Measurements from ENCODE around the gene LRPAP1.

The LRPAP1 gene

GRCh38 chr4:3530051-3530450, 2.2 kb downstream of the LRPAP1 start:
- Histone ChIP-seq H3K9me3 (ENCODE audit: control insufficient read depth, low read length) (no peaks in the 10 kb centered on the region), H3K4me1 (ENCODE audit: control insufficient read depth, insufficient read depth, low read length) (peaks cover 31% of the 10 kb centered on the region), H3K4me3 (ENCODE audit: low read length) (no peak overlapping the region), H3K9ac (ENCODE audit: low read length) (no peak overlapping the region), H3K27me3 (replicated peaks; ENCODE audit: control insufficient read depth, insufficient read depth, low read length) (peaks cover 7% of the 10 kb centered on the region), H3K36me3 (ENCODE audit: control insufficient read depth, insufficient read depth, low read length, severe bottlenecking) (peaks cover 2% of the 10 kb centered on the region)
- no peak for DNase-seq (ENCODE audit: low read depth)

DNA sequence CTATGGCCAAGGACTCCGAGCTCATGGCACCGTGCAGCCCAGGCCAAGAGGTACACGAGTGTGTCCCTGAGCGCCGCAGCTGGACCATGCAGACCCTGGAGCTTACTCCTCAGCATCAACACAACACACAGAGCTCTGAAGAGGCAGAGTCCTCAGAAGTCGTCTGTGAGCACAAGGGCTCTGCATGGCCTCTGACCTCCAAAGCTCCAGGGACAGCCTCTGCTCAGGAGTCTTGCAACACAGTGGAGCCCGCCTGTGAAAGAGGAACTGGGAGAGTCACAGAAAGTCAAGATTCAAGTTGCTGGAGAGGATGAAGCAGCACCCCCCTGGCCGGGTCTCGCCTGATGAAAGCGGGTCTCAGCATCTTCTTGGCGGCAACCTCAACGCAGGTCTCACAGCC, 2.9 kb downstream of the LRPAP1 start:
- peaks cover 9% of the 10 kb centered on the region for H3K36me3 ChIP-seq (ENCODE audit: control insufficient read depth, insufficient read depth, low read length, severe bottlenecking)
- no peaks in the 10 kb centered on the region for H3K9me3 ChIP-seq (ENCODE audit: control insufficient read depth, low read length)
- no peak overlapping the region for H3K4me3 ChIP-seq (ENCODE audit: low read length)
- H3K9ac ChIP-seq (ENCODE audit: low read length) = no peak overlapping the region
- peaks cover 31% of the 10 kb centered on the region for H3K4me1 ChIP-seq (ENCODE audit: control insufficient read depth, insufficient read depth, low read length)
- peaks cover 7% of the 10 kb centered on the region for H3K27me3 ChIP-seq (replicated peaks; ENCODE audit: control insufficient read depth, insufficient read depth, low read length)
- peak; percentile 15 for DNase-seq (ENCODE audit: low read depth)

- Histone ChIP-seq H3K27me3 (replicated peaks; ENCODE audit: control insufficient read depth, insufficient read depth, low read length) (no peaks in the 10 kb centered on the region), H3K9me3 (ENCODE audit: control insufficient read depth, low read length) (no peaks in the 10 kb centered on the region), H3K36me3 (ENCODE audit: control insufficient read depth, insufficient read depth, low read length, severe bottlenecking) (peaks cover 18% of the 10 kb centered on the region), H3K4me1 (ENCODE audit: control insufficient read depth, insufficient read depth, low read length) (peaks cover 31% of the 10 kb centered on the region), H3K4me3 (ENCODE audit: low read length) (no peak overlapping the region), H3K9ac (ENCODE audit: low read length) (no peak overlapping the region)
- DNase-seq (ENCODE audit: low read depth) = no peak
Observed at GRCh38 chr4:3527914-3528876, 4.0 kb downstream of the LRPAP1 start.

DNA sequence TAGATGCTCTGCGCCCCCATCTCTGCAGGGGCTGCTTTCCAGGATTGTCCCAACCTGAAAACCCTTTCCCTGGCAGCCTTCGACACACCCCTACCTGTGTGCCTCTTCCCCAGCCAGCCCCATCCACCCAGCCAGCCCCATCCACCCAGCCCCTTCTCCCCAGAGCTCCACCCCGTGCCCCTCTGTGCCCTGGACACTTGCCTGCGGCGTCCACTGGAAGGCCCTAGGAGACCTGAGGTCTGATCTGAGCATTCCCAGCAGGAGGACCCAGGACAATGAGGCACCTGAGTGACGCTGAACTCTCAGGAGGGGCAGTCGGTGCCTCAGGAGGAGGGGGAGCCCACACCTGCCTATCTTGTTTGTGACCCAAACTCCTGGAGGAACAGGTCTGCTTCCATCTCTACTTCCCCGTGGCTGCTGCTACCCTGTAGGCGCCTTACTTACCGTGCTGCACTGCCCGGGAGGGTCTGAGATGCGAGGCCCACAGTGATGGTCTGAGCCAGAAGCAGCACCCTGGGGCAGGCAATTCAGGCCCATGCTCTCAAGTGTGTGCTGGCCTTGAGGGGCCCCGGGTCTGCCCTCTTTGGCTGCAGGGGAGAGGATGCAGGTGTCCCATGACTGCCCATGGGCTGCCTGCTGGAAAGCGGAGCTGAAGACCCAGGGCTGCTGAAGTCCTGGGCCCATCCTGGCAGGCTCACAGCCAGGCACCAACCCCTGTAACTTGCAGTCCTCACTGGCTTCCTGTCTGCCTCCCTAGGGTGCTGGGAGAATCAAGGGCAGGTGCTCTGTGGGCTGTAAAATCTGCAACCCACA, 4.9 kb downstream of the LRPAP1 start:
- Histone ChIP-seq H3K4me3 (ENCODE audit: low read length) (no peak overlapping the region), H3K27me3 (replicated peaks; ENCODE audit: control insufficient read depth, insufficient read depth, low read length) (no peaks in the 10 kb centered on the region), H3K9ac (ENCODE audit: low read length) (no peak overlapping the region), H3K9me3 (ENCODE audit: control insufficient read depth, low read length) (no peaks in the 10 kb centered on the region), H3K4me1 (ENCODE audit: control insufficient read depth, insufficient read depth, low read length) (peaks cover 25% of the 10 kb centered on the region), H3K36me3 (ENCODE audit: control insufficient read depth, insufficient read depth, low read length, severe bottlenecking) (peaks cover 25% of the 10 kb centered on the region)
- DNase-seq (ENCODE audit: low read depth) = no peak

DNA sequence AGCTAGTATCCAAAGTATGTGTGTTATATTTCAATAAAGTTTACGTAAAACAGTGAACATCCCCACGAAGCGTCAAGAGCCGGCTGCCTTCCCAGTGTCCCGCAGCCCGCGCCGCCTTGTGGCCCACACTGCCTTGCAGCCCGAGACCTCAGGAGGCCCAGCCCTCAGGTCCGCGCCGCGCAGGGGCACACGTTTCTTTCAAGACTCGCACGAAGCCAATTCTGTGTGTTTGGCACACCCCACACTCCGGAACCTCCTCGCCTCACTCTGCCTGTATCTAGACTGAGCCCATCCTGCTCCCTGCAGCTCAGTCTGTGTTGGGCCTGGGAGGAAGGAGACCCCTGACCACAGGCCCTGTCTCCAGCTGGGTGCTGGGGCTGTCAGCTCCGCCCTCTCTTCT, 5.8 kb downstream of the LRPAP1 start:
- no peak overlapping the region for H3K4me3 ChIP-seq (ENCODE audit: low read length)
- H3K36me3 ChIP-seq (ENCODE audit: control insufficient read depth, insufficient read depth, low read length, severe bottlenecking) = peaks cover 28% of the 10 kb centered on the region
- DNase-seq (ENCODE audit: low read depth) = no peak
- no peaks in the 10 kb centered on the region for H3K27me3 ChIP-seq (replicated peaks; ENCODE audit: control insufficient read depth, insufficient read depth, low read length)
- no peaks in the 10 kb centered on the region for H3K9me3 ChIP-seq (ENCODE audit: control insufficient read depth, low read length)
- peaks cover 24% of the 10 kb centered on the region for H3K4me1 ChIP-seq (ENCODE audit: control insufficient read depth, insufficient read depth, low read length)
- no peak overlapping the region for H3K9ac ChIP-seq (ENCODE audit: low read length)

- Histone ChIP-seq H3K27me3 (replicated peaks; ENCODE audit: control insufficient read depth, insufficient read depth, low read length) (no peaks in the 10 kb centered on the region), H3K36me3 (ENCODE audit: control insufficient read depth, insufficient read depth, low read length, severe bottlenecking) (peaks cover 32% of the 10 kb centered on the region), H3K9me3 (ENCODE audit: control insufficient read depth, low read length) (no peaks in the 10 kb centered on the region), H3K4me3 (ENCODE audit: low read length) (no peak overlapping the region), H3K4me1 (ENCODE audit: control insufficient read depth, insufficient read depth, low read length) (peaks cover 17% of the 10 kb centered on the region), H3K9ac (ENCODE audit: low read length) (no peak overlapping the region)
- no peak for DNase-seq (ENCODE audit: low read depth)
Observed at GRCh38 chr4:3525532-3526430, 6.4 kb downstream of the LRPAP1 start.

GRCh38 chr4:3524920-3525319, 7.3 kb downstream of the LRPAP1 start:
- no peaks in the 10 kb centered on the region for H3K27me3 ChIP-seq (replicated peaks; ENCODE audit: control insufficient read depth, insufficient read depth, low read length)
- no peak overlapping the region for H3K9ac ChIP-seq (ENCODE audit: low read length)
- H3K36me3 ChIP-seq (ENCODE audit: control insufficient read depth, insufficient read depth, low read length, severe bottlenecking) = peaks cover 39% of the 10 kb centered on the region
- no peak for DNase-seq (ENCODE audit: low read depth)
- no peaks in the 10 kb centered on the region for H3K9me3 ChIP-seq (ENCODE audit: control insufficient read depth, low read length)
- H3K4me3 ChIP-seq (ENCODE audit: low read length) = no peak overlapping the region
- peaks cover 8% of the 10 kb centered on the region for H3K4me1 ChIP-seq (ENCODE audit: control insufficient read depth, insufficient read depth, low read length)

- peaks cover 44% of the 10 kb centered on the region for H3K36me3 ChIP-seq (ENCODE audit: control insufficient read depth, insufficient read depth, low read length, severe bottlenecking)
- no peak overlapping the region for H3K9ac ChIP-seq (ENCODE audit: low read length)
- no peak overlapping the region for H3K4me3 ChIP-seq (ENCODE audit: low read length)
- H3K27me3 ChIP-seq (replicated peaks; ENCODE audit: control insufficient read depth, insufficient read depth, low read length) = no peaks in the 10 kb centered on the region
- peaks cover 3% of the 10 kb centered on the region for H3K4me1 ChIP-seq (ENCODE audit: control insufficient read depth, insufficient read depth, low read length)
- DNase-seq (ENCODE audit: low read depth) = no peak
- no peaks in the 10 kb centered on the region for H3K9me3 ChIP-seq (ENCODE audit: control insufficient read depth, low read length)
Observed at GRCh38 chr4:3524349-3524748, 7.9 kb downstream of the LRPAP1 start.

DNA sequence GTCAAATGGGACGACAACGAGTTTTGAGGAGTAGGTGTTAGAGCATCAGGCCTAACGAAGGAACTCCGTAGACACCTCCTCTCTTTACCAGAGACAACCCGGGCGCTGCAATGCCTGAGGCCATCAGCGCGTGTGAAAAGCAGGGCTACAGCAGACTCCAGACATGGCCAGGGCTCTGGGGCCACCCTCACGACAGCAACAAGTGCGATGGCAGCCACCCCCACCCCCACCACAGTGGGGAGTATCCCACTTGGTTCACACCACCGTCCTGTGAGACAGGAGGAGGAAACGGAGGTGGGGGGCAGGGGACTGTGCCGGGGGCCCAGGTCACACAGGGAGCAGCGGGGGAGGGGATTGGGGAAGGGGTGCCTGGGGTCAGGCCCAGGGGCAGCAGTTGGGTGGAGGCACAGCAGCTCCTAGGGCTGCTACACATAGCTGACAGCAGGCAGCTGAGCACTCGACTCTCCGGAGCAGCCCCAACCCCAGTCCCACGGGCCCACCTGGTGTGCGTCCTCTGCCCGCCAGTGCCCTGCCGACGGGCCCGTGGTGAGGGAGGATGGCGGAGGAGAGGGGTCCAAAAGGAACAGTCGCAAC, 8.5 kb downstream of the LRPAP1 start:
- Histone ChIP-seq H3K4me3 (ENCODE audit: low read length) (no peak overlapping the region), H3K4me1 (ENCODE audit: control insufficient read depth, insufficient read depth, low read length) (no peaks in the 10 kb centered on the region), H3K27me3 (replicated peaks; ENCODE audit: control insufficient read depth, insufficient read depth, low read length) (no peaks in the 10 kb centered on the region), H3K36me3 (ENCODE audit: control insufficient read depth, insufficient read depth, low read length, severe bottlenecking) (peaks cover 51% of the 10 kb centered on the region), H3K9me3 (ENCODE audit: control insufficient read depth, low read length) (no peaks in the 10 kb centered on the region), H3K9ac (ENCODE audit: low read length) (no peak overlapping the region)
- no peak for DNase-seq (ENCODE audit: low read depth)

GRCh38 chr4:3523146-3523627, 9.0 kb downstream of the LRPAP1 start:
- Histone ChIP-seq H3K4me3 (ENCODE audit: low read length) (no peak overlapping the region), H3K9me3 (ENCODE audit: control insufficient read depth, low read length) (no peaks in the 10 kb centered on the region), H3K4me1 (ENCODE audit: control insufficient read depth, insufficient read depth, low read length) (no peaks in the 10 kb centered on the region), H3K9ac (ENCODE audit: low read length) (no peak overlapping the region), H3K27me3 (replicated peaks; ENCODE audit: control insufficient read depth, insufficient read depth, low read length) (no peaks in the 10 kb centered on the region), H3K36me3 (ENCODE audit: control insufficient read depth, insufficient read depth, low read length, severe bottlenecking) (peaks cover 54% of the 10 kb centered on the region)
- DNase-seq (ENCODE audit: low read depth) = no peak
